ENCODE measurements around the gene TESK2.

Gene TESK2

GRCh38 chr1:45331436-45332345 is 159.3 kb downstream of the TESK2 start:
- no peak for DNase-seq

DNA sequence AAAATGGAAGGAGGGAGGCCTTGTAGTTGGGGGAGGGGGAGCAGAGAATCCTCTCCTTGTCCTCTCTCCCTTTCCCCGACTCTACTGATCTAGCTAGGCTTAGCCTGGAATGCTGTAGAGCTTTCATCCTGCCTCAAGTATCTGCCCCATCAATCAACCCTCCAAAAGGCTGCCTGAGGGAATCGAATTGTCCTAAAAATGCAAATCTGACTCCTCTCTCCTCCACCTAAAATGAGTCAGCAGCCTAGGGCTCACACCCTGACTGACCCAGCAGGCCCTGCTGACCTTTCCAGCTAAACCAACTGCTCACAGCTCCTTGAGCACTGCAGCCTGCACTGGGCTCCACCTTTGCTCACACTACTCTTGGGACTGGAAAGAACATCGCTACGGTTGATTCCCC is 161.5 kb downstream of the TESK2 start:
- no peak for DNase-seq

DNA sequence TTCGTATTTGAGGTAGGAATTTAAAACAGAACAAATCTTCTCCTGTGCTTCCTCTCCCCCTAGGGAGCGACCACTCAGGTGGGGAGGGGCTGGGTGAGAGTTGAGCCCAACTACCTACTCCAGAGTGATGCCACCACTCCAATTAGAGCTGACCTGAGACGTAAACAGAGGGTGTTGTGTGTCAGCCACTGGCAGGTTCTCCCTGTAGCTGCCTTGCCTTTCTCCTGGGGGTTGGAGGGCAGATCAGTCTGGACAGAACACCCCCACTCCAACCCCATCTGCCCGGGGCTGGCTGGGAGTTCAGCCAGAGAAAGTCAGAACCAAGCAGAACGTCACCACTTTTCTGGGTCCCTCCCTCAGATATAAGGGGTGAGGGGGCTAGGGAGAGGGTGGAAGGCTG is 162.3 kb downstream of the TESK2 start:
- peak in 1 of 14 donors; percentile 4 for DNase-seq

DNA sequence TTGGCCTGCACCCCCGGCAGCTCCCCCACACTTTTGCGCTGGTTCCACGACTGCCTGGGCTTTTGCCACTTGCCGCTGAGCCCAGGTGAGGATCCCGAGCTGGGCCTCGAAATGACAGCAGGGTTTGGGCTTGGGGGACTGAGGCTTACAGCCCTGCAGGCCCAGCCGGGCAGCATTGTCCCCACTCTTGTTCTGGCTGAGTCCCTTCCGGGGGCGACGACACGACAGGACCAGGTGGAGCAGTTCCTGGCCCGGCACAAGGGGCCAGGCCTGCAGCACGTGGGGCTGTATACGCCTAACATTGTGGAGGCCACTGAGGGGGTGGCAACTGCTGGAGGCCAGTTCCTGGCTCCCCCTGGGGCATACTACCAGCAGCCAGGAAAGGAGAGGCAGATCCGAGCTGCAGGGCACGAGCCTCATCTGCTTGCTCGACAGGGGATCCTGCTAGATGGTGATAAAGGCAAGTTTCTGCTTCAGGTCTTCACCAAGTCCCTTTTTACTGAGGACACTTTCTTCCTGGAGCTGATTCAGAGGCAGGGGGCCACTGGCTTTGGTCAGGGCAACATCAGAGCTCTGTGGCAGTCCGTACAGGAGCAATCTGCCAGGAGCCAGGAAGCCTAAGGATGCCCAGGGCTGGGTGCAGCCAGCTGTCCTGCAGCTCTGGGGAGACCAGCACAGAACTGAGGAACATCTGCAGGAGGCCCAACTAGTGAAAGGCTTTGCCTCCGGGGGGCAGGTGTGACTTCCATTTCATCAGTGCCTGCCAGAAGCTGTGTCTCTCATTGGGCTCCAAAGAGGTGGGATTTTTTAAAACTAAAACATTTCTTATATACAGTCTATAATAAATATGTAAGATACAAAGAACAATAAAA is 163.1 kb downstream of the TESK2 start:
- peak in 2 of 14 donors; percentile 25 to 34 for DNase-seq

DNA sequence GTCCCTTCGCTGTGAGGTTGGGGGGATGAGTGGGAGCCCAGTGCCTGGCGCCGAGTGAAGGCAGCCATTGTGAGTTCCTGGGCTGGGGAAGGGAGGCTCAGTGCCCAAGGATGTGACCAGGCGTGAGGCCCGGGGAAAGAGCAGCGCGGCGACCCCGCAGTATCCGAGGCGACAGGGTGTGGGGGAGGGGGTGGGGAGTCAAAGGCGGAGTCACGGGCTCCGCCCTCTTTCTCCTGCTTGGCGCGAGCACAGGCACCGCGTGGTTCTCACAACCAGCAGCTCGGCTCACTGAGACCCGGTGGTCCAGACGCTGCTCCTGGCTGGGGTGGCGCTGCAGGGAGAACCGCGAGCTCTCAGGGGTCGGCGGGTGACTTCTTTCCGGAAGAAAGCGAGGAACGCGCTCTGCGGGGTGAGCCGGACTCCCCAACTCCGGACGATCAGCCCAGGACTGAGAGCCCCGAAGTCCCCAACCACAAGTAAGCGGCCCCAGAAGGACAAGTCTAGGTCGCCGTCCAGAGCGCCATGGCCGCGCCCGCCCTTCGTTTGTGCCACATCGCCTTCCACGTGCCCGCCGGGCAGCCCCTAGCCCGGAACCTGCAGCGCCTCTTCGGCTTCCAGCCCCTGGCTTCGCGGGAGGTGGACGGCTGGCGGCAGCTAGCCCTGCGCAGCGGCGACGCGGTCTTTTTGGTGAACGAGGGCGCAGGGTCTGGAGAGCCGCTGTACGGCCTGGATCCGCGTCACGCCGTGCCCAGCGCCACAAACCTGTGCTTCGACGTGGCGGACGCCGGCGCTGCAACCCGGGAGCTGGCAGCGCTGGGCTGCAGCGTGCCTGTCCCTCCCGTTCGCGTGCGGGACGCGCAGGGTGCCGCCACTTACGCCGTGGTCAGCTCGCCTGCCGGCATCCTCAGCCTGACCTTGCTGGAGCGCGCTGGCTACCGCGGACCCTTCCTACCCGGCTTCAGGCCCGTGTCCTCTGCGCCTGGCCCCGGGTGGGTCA is 164.0 kb downstream of the TESK2 start, which contains the start of gene HPDL:
Gene HPDL (plus strand): TSS at position 269 of the 997 bp plus-strand sequence. CDS start 254 bp downstream, at position 523.
- DNase-seq, result peak in 13 of 14 donors; percentile 26 to 87 (median 72)

- peak in 4 of 14 donors; percentile 8 to 42 (median 24) for DNase-seq
Measured at GRCh38 chr1:45325851-45326506, 165.0 kb downstream of the TESK2 start.

DNA sequence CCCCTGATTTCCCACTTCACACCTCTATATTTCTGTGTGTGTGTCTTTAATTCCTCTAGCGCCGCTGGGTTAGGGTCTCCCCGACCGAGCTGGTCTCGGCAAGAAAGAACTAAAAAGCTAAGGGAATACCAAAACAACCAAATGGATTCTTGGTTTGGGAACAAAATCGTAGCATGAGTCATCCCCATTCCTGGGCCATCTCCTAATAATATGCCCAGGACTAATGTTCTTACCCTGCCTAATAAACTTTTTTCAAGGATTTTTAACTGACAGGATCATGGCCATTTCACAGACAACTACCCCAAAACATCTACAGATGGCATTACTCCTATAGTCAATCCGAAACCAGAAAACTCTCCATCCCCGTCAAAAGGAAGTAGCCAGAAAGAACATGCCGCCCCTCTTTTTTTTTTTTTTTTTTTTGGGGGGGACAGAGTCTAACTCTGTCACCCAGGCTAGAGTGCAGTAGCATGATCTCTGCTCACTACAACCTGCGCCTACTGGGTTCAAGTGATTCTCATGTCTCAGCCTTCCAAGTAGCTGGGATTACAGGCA is 168.4 kb downstream of the TESK2 start:
- DNase-seq, result no peak

GRCh38 chr1:45321444-45321843 is 169.5 kb downstream of the TESK2 start:
- no peak for DNase-seq

- no peak for DNase-seq
Measured at GRCh38 chr1:45319761-45320160, 171.2 kb downstream of the TESK2 start.

DNA sequence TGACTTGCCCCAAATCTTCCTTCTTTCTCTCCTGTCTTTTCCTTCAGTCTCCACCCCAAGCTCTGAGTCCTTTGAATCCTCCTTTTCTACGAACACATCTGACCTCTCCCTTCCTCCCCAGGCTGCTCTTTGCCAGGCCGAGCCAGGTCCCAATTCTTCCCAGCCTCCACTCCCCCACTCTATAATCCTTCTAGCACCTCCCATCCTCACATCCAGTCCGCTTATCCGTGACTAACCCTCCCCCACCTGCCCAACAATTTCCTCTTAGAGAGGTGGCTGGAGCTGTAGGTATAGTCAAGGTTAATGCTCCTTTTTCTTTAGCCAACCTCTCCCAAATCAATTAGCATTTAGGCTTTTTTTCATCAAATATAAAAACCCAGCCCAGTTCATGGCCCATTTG is 173.8 kb downstream of the TESK2 start:
- no peak for DNase-seq

GRCh38 chr1:45314266-45314665 is 176.7 kb downstream of the TESK2 start:
- DNase-seq, result no peak

GRCh38 chr1:45306905-45307304 is 184.1 kb downstream of the TESK2 start:
- DNase-seq, result no peak

GRCh38 chr1:45306319-45306718 is 184.6 kb downstream of the TESK2 start:
- DNase-seq, result no peak

DNA sequence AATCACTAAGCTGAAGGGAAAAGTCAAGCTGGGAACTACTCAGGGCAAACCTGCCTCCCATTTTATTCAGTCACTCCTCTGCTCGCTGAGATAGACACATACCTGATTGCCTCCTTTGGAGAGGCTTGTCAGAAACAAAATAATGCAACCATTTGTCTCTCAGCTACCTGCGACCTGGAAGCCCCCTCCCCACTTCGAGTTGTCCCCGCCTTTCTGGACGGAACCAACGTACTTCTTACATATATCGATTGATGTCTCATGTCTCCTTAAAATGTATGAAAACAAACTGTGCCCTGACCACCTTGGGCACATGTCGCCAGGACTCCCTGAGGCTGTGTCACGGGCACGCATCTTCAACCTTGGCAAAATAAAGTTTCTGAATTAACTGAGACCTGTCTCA is 185.7 kb downstream of the TESK2 start:
- no peak for DNase-seq

- DNase-seq, result peak in 3 of 14 donors; percentile 34 to 60 (median 55)
Measured at GRCh38 chr1:45304311-45305081, 186.5 kb downstream of the TESK2 start.

- DNase-seq, result peak; percentile 88 to 98 (median 96)
Measured at GRCh38 chr1:45303520-45304310, 187.2 kb downstream of the TESK2 start.

DNA sequence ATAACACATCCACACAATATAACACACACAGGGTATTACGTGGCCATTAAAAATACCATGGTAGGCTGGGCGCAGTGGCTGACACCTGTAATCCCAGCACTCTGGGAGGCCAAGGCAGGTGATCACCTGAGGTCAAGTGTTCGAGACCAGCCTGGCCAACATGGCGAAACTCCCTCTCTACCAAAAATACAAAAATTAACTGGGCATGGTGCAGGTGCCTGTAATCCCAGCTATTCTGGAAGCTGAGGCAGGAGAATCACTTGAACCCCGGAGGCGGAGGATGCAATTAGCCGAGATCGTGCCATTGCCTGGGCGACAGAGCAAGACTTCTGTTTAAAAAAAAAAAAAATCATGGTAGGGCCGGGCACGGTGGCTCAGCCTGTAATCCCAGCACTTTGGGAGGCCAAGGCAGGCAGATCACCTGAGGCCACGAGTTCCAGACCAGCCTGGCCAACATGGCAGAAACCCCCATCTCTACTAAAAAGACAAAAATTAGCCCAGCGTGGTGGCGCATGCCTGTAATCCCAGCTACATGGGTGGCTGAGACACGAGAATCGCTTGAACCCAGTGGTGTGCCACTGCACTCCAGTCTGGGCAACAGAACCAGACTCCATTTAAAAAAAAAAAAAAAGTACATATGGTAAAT is 188.3 kb downstream of the TESK2 start:
- DNase-seq, result no peak

DNA sequence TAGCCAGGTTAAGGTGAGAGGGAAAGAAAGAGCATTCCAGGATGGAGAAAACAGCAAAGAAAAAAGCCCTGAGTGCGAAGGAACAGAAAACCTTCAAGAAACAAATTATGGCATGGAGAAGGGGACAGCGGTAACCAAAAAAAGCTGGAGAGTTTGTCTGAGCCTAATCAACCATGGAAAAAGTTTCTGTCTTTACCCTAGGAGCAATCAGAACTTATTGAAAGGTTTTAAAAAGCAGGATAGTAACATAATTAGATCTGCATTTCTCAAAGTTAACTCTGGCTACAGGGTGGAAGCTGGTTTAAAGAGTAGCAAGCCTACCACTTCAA is 190.3 kb downstream of the TESK2 start:
- DNase-seq, result no peak
